Thyroid gland (tissue), 4 donors: ENCODE results near the gene CMC2.

Source experiments
- POLR2A ChIP-seq, 2 donors: fragments of 450-650 bp; IDR thresholded peaks; one replicate each; pipeline ENCODE4 v1.6.1; 2017; ENCODE audit warnings: antibody characterized with exemption in 2 of 2, mild to moderate bottlenecking in 2 of 2, moderate library complexity in 1 of 2
- TF ChIP-seq, protein P1 (sequence below), 6 experiments: fragments of 200-600 bp in 3 of 6; fragments of 450-650 bp in 3 of 6; sonication (generic) in 3 of 6; IDR thresholded peaks; one replicate each; pipeline ENCODE4 v1.5.1; 2016 to 2019; ENCODE audit warnings: antibody characterized with exemption in 6 of 6, mild to moderate bottlenecking in 2 of 6, inconsistent platforms in 1 of 6, moderate library complexity in 1 of 6

DNA sequence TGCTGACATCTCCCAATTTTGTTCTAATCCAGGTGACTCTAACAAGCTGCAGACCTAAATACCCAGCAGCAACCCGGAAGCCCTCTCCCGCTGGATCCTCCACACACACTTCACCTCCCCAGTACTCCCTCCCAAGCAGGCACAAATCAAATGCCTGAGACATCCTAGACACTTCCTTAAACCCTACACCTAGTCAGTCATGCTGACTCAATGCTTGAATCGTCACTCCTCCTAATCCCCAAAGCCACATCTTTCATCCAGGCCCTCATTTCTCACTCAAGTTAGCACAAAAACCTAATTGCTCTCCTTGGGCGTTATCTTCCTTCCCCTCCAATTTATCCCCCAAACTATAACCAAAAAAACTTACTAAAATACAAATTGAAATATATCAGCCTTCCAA is 32.7 kb downstream of the CMC2 start:
- TF ChIP-seq POLR2A (IDR thresholded peaks at IDR 0.05) = no peak
- TF ChIP-seq, protein P1, sequence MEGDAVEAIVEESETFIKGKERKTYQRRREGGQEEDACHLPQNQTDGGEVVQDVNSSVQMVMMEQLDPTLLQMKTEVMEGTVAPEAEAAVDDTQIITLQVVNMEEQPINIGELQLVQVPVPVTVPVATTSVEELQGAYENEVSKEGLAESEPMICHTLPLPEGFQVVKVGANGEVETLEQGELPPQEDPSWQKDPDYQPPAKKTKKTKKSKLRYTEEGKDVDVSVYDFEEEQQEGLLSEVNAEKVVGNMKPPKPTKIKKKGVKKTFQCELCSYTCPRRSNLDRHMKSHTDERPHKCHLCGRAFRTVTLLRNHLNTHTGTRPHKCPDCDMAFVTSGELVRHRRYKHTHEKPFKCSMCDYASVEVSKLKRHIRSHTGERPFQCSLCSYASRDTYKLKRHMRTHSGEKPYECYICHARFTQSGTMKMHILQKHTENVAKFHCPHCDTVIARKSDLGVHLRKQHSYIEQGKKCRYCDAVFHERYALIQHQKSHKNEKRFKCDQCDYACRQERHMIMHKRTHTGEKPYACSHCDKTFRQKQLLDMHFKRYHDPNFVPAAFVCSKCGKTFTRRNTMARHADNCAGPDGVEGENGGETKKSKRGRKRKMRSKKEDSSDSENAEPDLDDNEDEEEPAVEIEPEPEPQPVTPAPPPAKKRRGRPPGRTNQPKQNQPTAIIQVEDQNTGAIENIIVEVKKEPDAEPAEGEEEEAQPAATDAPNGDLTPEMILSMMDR (IDR thresholded peaks at IDR 0.05) = no peak
